Fibroblast of skin of left quadriceps (primary cell): Measurements from ENCODE around the gene TAC4.
A peak's percentile ranks its signal among the peaks of the same experiment; 100 is the strongest.

Experiments used
- DNase-seq, 2 experiments: peaks; one replicate each; pipeline ENCODE4 v3.0.0-alpha.2; 2013; ENCODE audit warnings: low read depth in 2 of 2

Gene TAC4

GRCh38 chr17:49873466-49873865 lies 25.6 kb upstream of the TAC4 start:
- DNase-seq, result no peak

GRCh38 chr17:49872754-49873377 lies 25.0 kb upstream of the TAC4 start:
- no peak for DNase-seq

GRCh38 chr17:49871211-49871610 lies 23.3 kb upstream of the TAC4 start:
- DNase-seq, result no peak

- DNase-seq, result no peak
Observed at GRCh38 chr17:49870298-49870697, 22.4 kb upstream of the TAC4 start.

- no peak for DNase-seq
Observed at GRCh38 chr17:49869038-49869374, 21.1 kb upstream of the TAC4 start.

GRCh38 chr17:49866882-49867413 lies 19.1 kb upstream of the TAC4 start:
- DNase-seq, result no peak

- DNase-seq, result no peak
Observed at GRCh38 chr17:49866019-49866380, 18.1 kb upstream of the TAC4 start.

- DNase-seq, result no peak
Observed at GRCh38 chr17:49862781-49863331, 15.0 kb upstream of the TAC4 start.

- DNase-seq, result peak in 1 of 2 experiments; percentile 3
Observed at GRCh38 chr17:49861150-49861884, 13.4 kb upstream of the TAC4 start.

GRCh38 chr17:49859991-49860953 lies 12.4 kb upstream of the TAC4 start:
- no peak for DNase-seq

GRCh38 chr17:49858796-49859195 lies 10.9 kb upstream of the TAC4 start:
- no peak for DNase-seq

- DNase-seq, result no peak
Observed at GRCh38 chr17:49854126-49854525, 6.3 kb upstream of the TAC4 start.

GRCh38 chr17:49853470-49854015 lies 5.7 kb upstream of the TAC4 start:
- DNase-seq, result no peak

- DNase-seq, result peak; percentile 30 to 34
Observed at GRCh38 chr17:49851387-49852291, 3.8 kb upstream of the TAC4 start.

- no peak for DNase-seq
Observed at GRCh38 chr17:49850772-49851386, 3.0 kb upstream of the TAC4 start.

- DNase-seq, result no peak
Observed at GRCh38 chr17:49850218-49850610, 2.3 kb upstream of the TAC4 start.

GRCh38 chr17:49848739-49849138 lies 870 bp upstream of the TAC4 start:
- DNase-seq, result no peak

- no peak for DNase-seq
Observed at GRCh38 chr17:49846938-49847712, 744 bp downstream of the TAC4 start.

- DNase-seq, result peak in 1 of 2 experiments; percentile 7
Observed at GRCh38 chr17:49845321-49845720, 2.5 kb downstream of the TAC4 start.
